H1 (cell line): ENCODE results near the gene CETN1. TPM values are rescaled to one million over a fixed set of nuclear protein-coding genes. Genes with fewer than 3 reads are reported as not detected.

Source experiments
- CTCF ChIA-PET: fragments of 300-600 bp; sonication (Branson Sonifier 250); formaldehyde crosslinking; loops from one replicate; lab custom pipeline; 2021; ENCODE audit not compliant: partially characterized antibody; lab: Charles Lee
- POLR2A ChIA-PET: fragments of 300-600 bp; sonication (Branson Sonifier 250); formaldehyde crosslinking; loops from one replicate; lab custom pipeline; 2021; ENCODE audit warnings: inconsistent platforms; ENCODE audit not compliant: partially characterized antibody; lab: Charles Lee
- DNase-seq, 2 experiments: peaks; one replicate each; pipeline versions ENCODE4 v3.0.0 to v3.0.0-alpha.2; 2010 to 2022; ENCODE audit warnings: low spot score in 2 of 2, low read depth in 1 of 2, mixed read lengths in 1 of 2
- FAIRE-seq: peaks from 2 replicates; lab custom pipeline; 2011; peaks lifted over from hg19 to GRCh38; lab: Jason Lieb, UNC
- H2AFZ ChIP-seq: 2 replicates; pipeline ENCODE4 v1.8.1; 2012; ENCODE audit warnings: low read length, inconsistent platforms
- H2AK5ac ChIP-seq: 2 replicates; pipeline ENCODE4 v1.6.1; 2013; ENCODE audit warnings: low read depth, low read length
- H2BK120ac ChIP-seq: replicated peaks from 2 replicates; pipeline ENCODE3; 2013; ENCODE audit warnings: low read depth, low read length, inconsistent platforms
- H2BK12ac ChIP-seq: 2 replicates; pipeline ENCODE4 v1.6.1; 2013; ENCODE audit warnings: low read depth, low read length
- H2BK15ac ChIP-seq: 2 replicates; pipeline ENCODE4 v1.6.1; 2013; ENCODE audit warnings: low read length
- H2BK20ac ChIP-seq: 2 replicates; pipeline ENCODE4 v1.6.1; 2013; ENCODE audit warnings: low read length
- H2BK5ac ChIP-seq: 2 replicates; pipeline ENCODE4 v1.6.1; 2013; ENCODE audit warnings: low read depth, low read length
- H3K14ac ChIP-seq: 2 replicates; pipeline ENCODE4 v1.6.1; 2013; ENCODE audit warnings: inconsistent platforms; ENCODE audit not compliant: insufficient read length
- H3K18ac ChIP-seq: 2 replicates; pipeline ENCODE4 v1.6.1; 2013; ENCODE audit warnings: low read length; ENCODE audit errors: extremely low read depth
- H3K23ac ChIP-seq: 2 replicates; pipeline ENCODE4 v1.6.1; 2013; ENCODE audit warnings: inconsistent platforms; ENCODE audit not compliant: insufficient read length
- H3K23me2 ChIP-seq: 2 replicates; pipeline ENCODE4 v1.6.1; 2013; ENCODE audit warnings: low read depth, low read length
- H3K27ac ChIP-seq: 2 replicates; pipeline ENCODE4 v1.6.1; 2011; ENCODE audit warnings: low read depth, low read length, inconsistent platforms
- H3K27me3 ChIP-seq, 4 experiments: replicated peaks in 1 of 4; 1 replicate in 1 of 4; 2 replicates in 3 of 4; pipeline versions ENCODE4 v1.6.1 to v1.8.1; 2011 to 2013; ENCODE audit warnings: low read length in 3 of 4, mild to moderate bottlenecking in 3 of 4, inconsistent platforms in 2 of 4, mixed read lengths in 2 of 4, moderate library complexity in 1 of 4; ENCODE audit not compliant: control insufficient read depth in 3 of 4, insufficient read depth in 3 of 4; ENCODE audit errors: extremely low read depth in 1 of 4
- H3K36me3 ChIP-seq, 4 experiments: 2 replicates each; pipeline versions ENCODE4 v1.6.1 to v1.8.1; 2011 to 2013; ENCODE audit warnings: mild to moderate bottlenecking in 4 of 4, low read length in 3 of 4, moderate library complexity in 2 of 4, control low read depth in 1 of 4, inconsistent platforms in 1 of 4; ENCODE audit not compliant: insufficient read depth in 4 of 4, control insufficient read depth in 2 of 4
- H3K4ac ChIP-seq: replicated peaks from 2 replicates; pipeline ENCODE3; 2013; ENCODE audit warnings: low read length, low read depth, mixed read lengths, inconsistent platforms; ENCODE audit not compliant: insufficient read length
- H3K4me1 ChIP-seq, 4 experiments: replicated peaks in 1 of 4; 1 replicate in 1 of 4; 2 replicates in 3 of 4; pipeline versions ENCODE4 v1.6.1 to v1.8.1; 2011 to 2013; ENCODE audit warnings: low read length in 3 of 4, inconsistent platforms in 2 of 4, mixed read lengths in 1 of 4; ENCODE audit not compliant: insufficient read depth in 4 of 4, control insufficient read depth in 3 of 4
- H3K4me2 ChIP-seq, 2 experiments: 2 replicates each; pipeline versions ENCODE4 v1.6.1 to v1.8.1; 2011 to 2013; ENCODE audit warnings: low read depth in 2 of 2, low read length in 2 of 2, control low read depth in 1 of 2, inconsistent platforms in 1 of 2, mild to moderate bottlenecking in 1 of 2; ENCODE audit not compliant: insufficient read depth in 1 of 2
- H3K4me3 ChIP-seq, 4 experiments: fragments of 200-600, 300-600 bp in 1 of 4; sonication (generic), shearing (Covaris generic), sonication (Bioruptor Twin) in 1 of 4; 2 replicates each; pipeline versions ENCODE4 v1.5.1 to v1.8.1; 2011 to 2016; ENCODE audit warnings: low read length in 4 of 4, low read depth in 3 of 4, control low read depth in 2 of 4, inconsistent platforms in 2 of 4, mild to moderate bottlenecking in 2 of 4, mixed read lengths in 1 of 4, moderate library complexity in 1 of 4; ENCODE audit not compliant: insufficient read depth in 2 of 4; ENCODE audit errors: extremely low read depth in 1 of 4
- H3K56ac ChIP-seq: replicated peaks from 2 replicates; pipeline ENCODE3; 2013; ENCODE audit warnings: low read depth, mild to moderate bottlenecking, mixed read lengths, low read length, inconsistent platforms; ENCODE audit not compliant: insufficient read length
- H3K79me1 ChIP-seq: 2 replicates; pipeline ENCODE4 v1.6.1; 2013; ENCODE audit warnings: low read depth, low read length, control low read depth
- H3K79me2 ChIP-seq, 2 experiments: 2 replicates each; pipeline versions ENCODE4 v1.6.1 to v1.8.1; 2012 to 2013; ENCODE audit warnings: low read length in 2 of 2, mild to moderate bottlenecking in 2 of 2, inconsistent platforms in 1 of 2; ENCODE audit not compliant: insufficient read depth in 2 of 2, control insufficient read depth in 1 of 2
- H3K9ac ChIP-seq, 4 experiments: replicated peaks in 1 of 4; 1 replicate in 1 of 4; 2 replicates in 3 of 4; pipeline versions ENCODE4 v1.6.1 to v1.8.1; 2011 to 2013; ENCODE audit warnings: low read depth in 3 of 4, low read length in 3 of 4, control low read depth in 2 of 4, mild to moderate bottlenecking in 2 of 4, moderate library complexity in 2 of 4, inconsistent platforms in 1 of 4; ENCODE audit errors: extremely low read depth in 1 of 4
- H3K9me3 ChIP-seq, 2 experiments: 2 replicates each; pipeline versions ENCODE4 v1.6.1 to v1.8.1; 2012 to 2013; ENCODE audit warnings: mild to moderate bottlenecking in 2 of 2, moderate library complexity in 2 of 2, control low read depth in 1 of 2, inconsistent platforms in 1 of 2, low read depth in 1 of 2, low read length in 1 of 2, mixed read lengths in 1 of 2; ENCODE audit not compliant: insufficient read depth in 2 of 2
- H4K20me1 ChIP-seq, 2 experiments: replicated peaks in 1 of 2; 2 replicates each; pipeline versions ENCODE3 to v1.8.1; 2011 to 2013; ENCODE audit warnings: inconsistent platforms in 2 of 2, low read length in 2 of 2, mild to moderate bottlenecking in 1 of 2; ENCODE audit not compliant: insufficient read depth in 2 of 2, control insufficient read depth in 1 of 2
- H4K5ac ChIP-seq: 2 replicates; pipeline ENCODE4 v1.6.1; 2013; ENCODE audit warnings: low read length, low read depth, mixed read lengths, inconsistent platforms; ENCODE audit not compliant: insufficient read length
- H4K8ac ChIP-seq: 2 replicates; pipeline ENCODE4 v1.8.0; 2013; ENCODE audit warnings: mild to moderate bottlenecking, moderate library complexity, low read length, inconsistent platforms; ENCODE audit not compliant: insufficient read depth; ENCODE audit errors: extremely low read depth
- H4K91ac ChIP-seq: replicated peaks from 2 replicates; pipeline ENCODE3; 2013; ENCODE audit warnings: low read length, mixed read lengths, inconsistent platforms; ENCODE audit not compliant: insufficient read length
- EZH2 ChIP-seq: fragments of 200-600 bp; sonication (generic); IDR thresholded peaks from 2 replicates; pipeline ENCODE4 v1.7.1; 2012; ENCODE audit warnings: low read depth, mild to moderate bottlenecking, moderate library complexity, low read length, inconsistent platforms; ENCODE audit not compliant: severe bottlenecking
- MAX ChIP-seq: IDR thresholded peaks from 2 replicates; pipeline ENCODE4 v1.6.1; 2012; ENCODE audit warnings: inconsistent platforms
- WGBS, 2 experiments: shearing (Covaris generic) in 1 of 2; methylation state at CpG; one replicate each; pipeline versions ENCODE4 v1.1.6 to v1.1.7; 2013 to 2015; ENCODE audit warnings: low lambda C conversion rate in 2 of 2, mixed read lengths in 2 of 2, inconsistent platforms in 1 of 2, low coverage in 1 of 2, missing lambda C conversion rate in 1 of 2; ENCODE audit not compliant: insufficient replicate concordance in 2 of 2, insufficient coverage in 1 of 2, insufficient read length in 1 of 2; ENCODE audit errors: extremely low coverage in 1 of 2, missing lambda C conversion rate in 1 of 2; 5-methylcytosine and 5-hydroxymethylcytosine counted together
- polyA plus RNA-seq, 7 experiments: library from polyadenylated mRNA; depleted of rRNA in 3 of 7; stranded (reverse) in 5 of 7; unstranded in 2 of 7; fragments of >200 nt in 5 of 7; fragments of 200-250 nt in 2 of 7; gene quantifications; 1 replicate in 5 of 7; 2 replicates in 1 of 7; 4 replicates in 1 of 7; pipeline versions ENCODE4 v1.2.1 to v1.2.3, GENCODE V29; 2011 to 2013; ENCODE audit warnings: missing spikeins in 2 of 7, mixed read lengths in 2 of 7
- total RNA-seq: library from RNA; stranded (reverse); fragmentation: NEBNext Ultra II Directional; extraction: Animal tissue kit (Norgen Biotek cat#: 25700); gene quantifications from 2 replicates; pipeline ENCODE4 v1.2.1, GENCODE V29; 2021

Gene CETN1
- total and polyA plus RNA-seq, 2 of the 8 experiments (the other 6 are each of a cell fraction or from before 2014, with no cell fraction given), result not detected

GRCh38 chr18:567122-567521 is 13.1 kb upstream of the CETN1 start:
- Histone ChIP-seq H4K91ac (no peak overlapping the region), H2AK5ac (no peak overlapping the region), H2BK15ac (no peak overlapping the region), H3K79me2 (no peaks in the 10 kb centered on the region), H3K18ac (no peak overlapping the region), H3K27me3 (no peaks in the 10 kb centered on the region), H2BK5ac (no peak overlapping the region), H4K5ac (no peak overlapping the region), H3K36me3 (no peaks in the 10 kb centered on the region), H3K23ac (no peak overlapping the region), H3K27ac (no peak overlapping the region), H3K4me3 (no peak overlapping the region), H2BK12ac (no peak overlapping the region), H4K8ac (no peak overlapping the region), H3K14ac (no peak overlapping the region), H3K4me1 (no peaks in the 10 kb centered on the region), H3K56ac (no peak overlapping the region), H3K9ac (no peak overlapping the region), H3K9me3 (no peaks in the 10 kb centered on the region), H2BK20ac (no peak overlapping the region), H2AFZ (no peak overlapping the region), H3K23me2 (no peaks in the 10 kb centered on the region), H3K4me2 (no peak overlapping the region), H2BK120ac (no peak overlapping the region), H3K4ac (no peak overlapping the region), H4K20me1 (no peaks in the 10 kb centered on the region), H3K79me1 (no peaks in the 10 kb centered on the region)
- POLR2A ChIA-PET, result no interaction called here
- 90% methylated on average over 3 of the region's 3 CpGs; no CpG with 5 or more reads in 1 of the 2 experiments for WGBS, 2 experiments
- CTCF ChIA-PET, result no interaction called here
- DNase-seq, result no peak
- no peak for FAIRE-seq
- TF ChIP-seq EZH2 (no peak), MAX (no peak)
